NOMO-1 treated with DMSO at 0.1 percent for 48 hours (cell line): Measurements from ENCODE around the gene CREG2.
"Not testable (repeated sequence)": the region's sequence is repeated elsewhere in the genome, so short reads cannot be mapped to it uniquely, and the experiment has no call there.

Experiments
- DNase-seq: peaks from one replicate; lab custom pipeline; 2025; ENCODE audit not compliant: unreplicated experiment; lab: John Stamatoyannopoulos, UW

CREG2 gene

DNA sequence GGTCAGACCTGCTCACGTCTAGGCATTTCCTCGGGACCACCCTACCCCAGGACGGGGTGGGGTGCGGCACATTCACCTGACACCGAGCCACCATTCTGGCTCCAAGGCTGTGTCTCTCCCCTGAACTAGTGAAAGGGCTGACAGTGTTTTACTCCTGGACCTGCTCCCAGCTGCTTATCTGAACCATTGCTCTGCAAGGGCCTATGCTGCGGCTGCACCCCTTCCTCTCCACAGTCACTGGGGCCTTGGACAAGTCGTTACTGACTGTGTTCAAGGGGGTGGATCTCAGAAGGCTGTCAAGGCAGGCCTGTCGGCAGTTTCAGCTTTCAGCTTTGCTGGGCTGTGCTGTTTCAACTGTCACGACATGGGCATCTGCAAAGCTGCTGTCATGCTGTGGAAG is 11.7 kb downstream of the CREG2 start:
- DNase-seq, result no peak

DNA sequence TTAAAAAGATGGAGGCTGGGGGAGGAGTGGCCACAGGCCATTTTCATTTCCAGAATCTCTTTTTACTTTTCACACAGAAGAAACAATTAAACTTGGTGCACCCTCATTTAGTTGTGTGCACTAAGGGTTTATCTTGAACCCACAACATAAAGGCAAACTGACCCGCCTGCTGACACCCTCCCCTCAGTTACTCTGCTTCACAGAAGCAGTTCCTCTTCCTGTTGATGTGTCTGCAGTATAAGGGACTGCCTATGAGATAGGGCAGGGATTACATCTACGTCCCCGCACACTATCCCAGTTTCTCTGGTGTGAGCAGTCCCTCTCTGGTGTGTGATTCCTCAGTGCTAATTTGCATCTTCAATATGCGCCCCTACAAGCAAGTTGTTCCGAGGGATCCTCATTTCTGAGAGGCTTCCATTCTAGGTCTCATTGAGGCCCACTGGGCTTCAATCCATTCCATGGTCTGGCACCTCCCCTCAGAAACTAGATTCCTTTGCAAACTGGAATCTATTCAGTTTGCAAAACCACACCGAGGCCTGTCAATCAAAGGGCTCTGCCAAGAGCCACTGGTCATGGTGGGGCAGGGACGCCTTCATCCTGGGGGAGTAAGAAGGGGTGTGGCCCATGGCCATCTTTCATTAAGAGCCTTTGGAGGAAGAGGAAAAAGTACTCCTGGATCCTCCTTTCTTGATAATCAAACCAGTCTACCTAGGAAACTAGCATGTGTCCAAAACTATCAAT is 12.3 kb downstream of the CREG2 start:
- no peak for DNase-seq

DNA sequence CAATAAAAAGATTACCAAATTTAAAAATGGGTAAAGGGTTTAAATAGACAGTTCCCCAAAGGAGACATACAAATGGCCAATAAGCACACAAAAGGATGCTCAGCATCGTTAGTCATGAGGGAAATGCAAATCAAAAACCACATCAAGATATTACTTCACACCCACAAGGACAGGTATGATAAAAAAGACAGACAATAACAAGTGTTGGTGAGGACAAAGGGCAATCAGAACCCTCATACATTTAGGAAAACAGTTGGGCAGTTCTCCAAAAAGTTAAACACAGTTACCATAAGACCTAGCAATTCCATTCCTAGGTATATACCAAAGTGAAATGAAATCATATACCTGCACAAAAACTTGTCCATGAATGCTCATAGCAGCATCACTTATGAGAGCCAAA is 14.5 kb downstream of the CREG2 start:
- no peak for DNase-seq

DNA sequence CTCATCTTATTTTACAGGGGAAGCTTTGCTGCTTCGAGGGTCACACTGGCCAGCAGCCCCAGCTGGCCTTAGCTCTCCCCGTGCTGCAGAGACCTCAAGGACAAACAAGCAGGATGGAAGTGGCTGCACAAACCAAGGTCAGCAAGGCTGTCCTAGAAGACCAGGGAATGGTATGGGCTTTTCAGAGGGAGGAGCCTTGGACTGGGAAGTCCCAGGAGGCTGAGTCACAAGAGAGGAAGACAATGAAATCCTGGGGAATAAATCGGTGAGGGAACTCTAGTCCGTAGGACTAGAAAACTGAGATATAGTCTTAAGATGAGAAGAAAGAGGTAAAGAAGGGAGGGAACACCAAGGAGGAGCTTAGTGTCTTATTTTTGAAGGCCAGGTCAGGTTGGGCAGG is 15.7 kb downstream of the CREG2 start:
- DNase-seq, result no peak

DNA sequence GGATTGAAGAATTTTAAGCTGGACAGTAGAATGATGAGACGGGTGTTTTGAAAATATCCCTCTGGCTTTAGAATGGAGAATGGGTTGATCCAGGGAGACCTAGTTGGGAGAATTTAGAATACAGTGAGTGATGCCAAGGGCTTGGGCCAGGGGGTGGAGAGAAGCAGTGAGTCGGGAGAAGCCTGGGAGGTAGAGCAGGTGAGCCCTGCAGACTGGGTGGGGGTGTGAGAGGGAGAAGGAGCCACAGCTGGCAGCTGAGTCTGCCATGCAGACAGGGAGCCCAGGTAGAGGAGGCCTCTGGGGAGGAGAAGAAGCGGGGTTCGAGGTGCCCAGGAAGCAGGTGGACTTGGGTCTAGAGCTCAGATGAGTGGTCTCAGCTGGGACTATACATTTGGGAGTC is 18.2 kb downstream of the CREG2 start:
- no peak for DNase-seq

DNA sequence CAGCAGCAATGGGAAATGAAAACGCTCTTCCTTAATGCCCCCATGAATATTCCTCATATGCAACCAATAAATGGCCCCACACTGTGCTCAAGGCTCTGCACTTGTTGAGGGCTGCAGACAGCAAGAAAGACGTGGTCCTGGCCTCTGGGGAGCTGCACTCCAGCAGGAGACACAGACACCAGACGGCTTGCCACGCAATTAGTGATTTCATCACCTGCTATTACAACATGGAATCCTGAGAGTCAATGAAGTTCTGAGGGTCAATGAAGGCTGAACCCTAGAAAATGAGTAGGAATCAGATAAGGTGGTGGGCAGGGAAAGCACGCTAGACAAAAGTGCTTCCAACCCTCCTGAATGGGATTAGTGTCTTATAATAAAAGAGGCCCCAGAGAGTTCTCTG is 18.9 kb downstream of the CREG2 start:
- DNase-seq, result peak; percentile 42

DNA sequence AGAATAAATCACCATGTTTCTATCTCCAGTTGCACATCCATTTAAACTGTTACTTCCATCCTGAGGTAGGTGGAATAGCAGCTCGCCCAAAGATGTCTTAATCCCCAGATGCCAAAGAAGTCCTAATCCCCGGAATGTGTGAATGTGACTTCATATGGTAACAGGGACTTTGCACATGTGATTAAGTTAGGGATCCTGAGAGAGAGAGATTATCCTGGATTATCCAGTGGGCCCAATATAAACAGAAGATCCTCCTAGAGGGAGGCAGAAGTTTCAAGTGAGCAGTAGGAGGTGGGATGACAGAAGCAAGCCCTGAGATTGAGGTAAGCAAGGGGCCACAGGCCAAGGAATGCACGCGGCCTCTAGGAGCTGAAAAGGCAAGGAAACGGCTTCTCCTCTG is 19.8 kb downstream of the CREG2 start:
- no peak for DNase-seq

DNA sequence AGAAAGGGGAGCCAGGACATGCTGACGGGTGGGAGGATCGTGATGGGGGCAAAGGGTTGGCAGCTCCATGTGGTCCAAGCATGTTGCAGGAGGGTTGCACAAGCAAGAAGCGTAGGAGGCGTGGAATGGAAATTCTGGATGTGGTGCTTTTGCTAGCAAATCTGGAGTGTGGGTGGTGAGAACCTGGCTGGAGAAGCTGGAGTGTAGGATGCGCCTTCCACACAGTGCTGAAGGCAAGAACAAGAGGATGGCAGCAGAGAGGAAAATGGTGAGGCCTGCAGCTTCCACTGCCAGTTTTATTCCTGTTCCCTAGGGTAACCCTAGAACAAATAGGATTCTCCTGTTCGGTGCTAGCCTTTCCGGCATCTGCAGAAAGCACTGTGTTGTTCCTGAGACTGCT is 22.4 kb downstream of the CREG2 start:
- DNase-seq, result no peak

DNA sequence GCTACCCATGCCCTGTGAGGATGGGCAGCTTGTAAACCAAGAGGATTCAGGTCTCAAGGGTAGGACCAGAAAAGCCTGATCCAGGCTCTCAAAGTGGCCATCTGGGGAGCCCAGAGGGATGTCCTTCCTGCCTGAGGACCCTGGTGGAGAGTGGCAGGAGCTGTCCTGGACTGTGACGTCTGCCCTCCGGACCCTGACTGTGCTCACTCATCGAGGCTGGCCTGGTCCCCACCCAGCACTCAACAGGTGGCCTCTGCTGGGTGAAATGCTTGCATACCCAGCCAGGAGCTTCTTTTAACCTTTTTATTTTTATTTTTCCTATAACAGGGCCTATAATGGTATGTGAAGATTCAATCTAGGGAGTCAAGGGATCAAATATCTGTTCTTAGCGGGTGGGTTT is 24.5 kb downstream of the CREG2 start:
- no peak for DNase-seq

DNA sequence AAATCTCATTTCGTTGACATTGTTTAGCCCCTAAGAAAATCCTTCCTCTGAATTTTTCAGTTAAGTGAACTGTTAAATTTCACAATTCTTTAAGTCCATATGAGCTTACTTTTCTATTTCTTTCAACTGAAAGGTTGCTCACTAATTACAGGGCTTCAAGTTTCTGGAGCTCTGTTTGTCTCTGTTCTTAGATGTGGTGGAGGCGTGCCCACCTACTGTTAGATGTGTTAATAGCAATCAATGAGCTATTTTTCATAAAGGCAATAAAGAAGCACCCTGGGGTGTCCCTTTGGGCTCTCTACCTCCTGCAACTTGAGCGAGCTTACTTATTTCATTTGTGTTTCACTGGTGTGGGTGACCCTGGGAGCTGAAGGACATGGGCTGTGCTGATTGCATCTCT is 25.0 kb downstream of the CREG2 start:
- DNase-seq, result no peak

- DNase-seq, result peak; percentile 31
Measured at GRCh38 chr2:101361522-101361921, 25.8 kb downstream of the CREG2 start.

DNA sequence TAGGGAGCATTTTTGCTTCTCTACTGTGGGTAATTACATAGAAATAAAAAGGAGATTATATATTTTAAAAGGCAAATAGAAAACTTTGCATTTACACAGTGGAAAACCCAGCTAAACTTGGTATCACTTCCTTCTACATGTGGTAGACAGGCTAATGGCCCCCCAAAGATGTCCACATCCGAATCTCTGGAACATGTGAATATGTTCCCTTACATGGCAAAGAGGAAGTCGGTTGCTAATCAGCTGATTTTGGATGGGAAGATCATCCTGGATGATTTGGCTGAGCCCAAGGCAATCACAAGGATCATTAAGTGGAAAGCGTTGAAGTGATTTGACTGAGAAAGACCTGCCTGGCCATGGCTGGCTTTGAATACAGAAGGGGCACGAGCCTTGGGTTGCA is 26.2 kb downstream of the CREG2 start:
- peak; percentile 60 for DNase-seq

DNA sequence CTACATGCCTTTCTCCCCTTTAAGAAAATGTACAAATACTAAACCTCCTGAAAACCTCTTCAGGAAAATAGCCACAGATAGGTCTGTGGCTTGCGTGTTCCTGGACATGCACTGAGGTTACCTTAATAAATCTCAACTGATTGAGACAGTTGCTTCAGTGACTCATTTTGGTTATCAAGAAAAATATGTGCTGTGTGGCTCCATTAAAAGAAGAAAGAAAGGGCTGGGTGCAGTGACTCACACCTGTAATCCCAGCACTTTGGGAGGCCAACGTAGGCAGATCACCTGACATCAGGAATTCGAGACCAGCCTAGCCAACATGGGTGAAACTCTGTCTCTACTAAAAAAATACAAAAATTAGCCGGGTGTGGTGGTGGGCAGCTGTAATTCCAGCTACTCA is 27.1 kb downstream of the CREG2 start:
- no peak for DNase-seq

- DNase-seq, result no peak
Measured at GRCh38 chr2:101359410-101359954, 27.8 kb downstream of the CREG2 start.

DNA sequence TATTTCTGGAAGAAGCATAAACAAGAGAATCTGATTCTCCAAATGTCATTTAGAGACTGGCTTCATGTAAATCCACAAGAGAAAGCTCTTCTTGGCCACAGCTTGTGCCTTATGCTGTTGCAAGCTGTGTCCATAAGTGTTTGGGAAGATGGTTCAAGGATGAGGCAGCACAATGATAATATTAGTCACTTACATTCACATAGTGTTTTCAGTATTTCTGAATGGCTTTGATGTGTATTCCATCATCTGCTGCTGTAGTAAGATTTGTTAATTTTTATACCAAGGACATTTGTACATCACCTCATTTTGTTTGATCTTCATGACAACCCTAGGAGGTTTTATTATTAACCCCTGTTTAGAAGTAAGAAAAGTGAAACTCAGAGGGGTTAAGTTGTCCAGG is 29.9 kb downstream of the CREG2 start:
- no peak for DNase-seq

DNA sequence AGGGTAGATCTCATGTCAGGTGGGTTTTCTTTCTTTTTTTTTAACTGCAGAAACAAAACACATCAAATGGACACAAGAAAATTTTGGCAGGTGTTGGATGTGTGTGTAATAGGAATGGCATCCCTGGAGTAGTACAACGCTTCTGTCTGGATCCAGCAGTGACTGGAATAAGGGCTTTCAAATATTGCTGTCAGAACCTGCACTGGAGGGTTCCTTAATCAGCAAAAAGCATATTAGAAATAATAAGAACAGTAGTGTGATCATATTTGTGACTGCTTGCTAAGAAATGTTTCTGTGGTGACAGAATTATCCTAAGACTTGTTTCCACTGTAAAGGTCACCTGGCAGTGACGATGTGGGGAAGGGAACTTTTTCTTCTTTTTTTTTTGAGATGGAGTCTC is 30.8 kb downstream of the CREG2 start:
- DNase-seq, result no peak

GRCh38 chr2:101356055-101356454 is 31.2 kb downstream of the CREG2 start:
- no peak for DNase-seq

GRCh38 chr2:101355401-101356054 is 31.8 kb downstream of the CREG2 start:
- DNase-seq, result no peak

GRCh38 chr2:101354420-101355311 is 32.6 kb downstream of the CREG2 start:
- no peak for DNase-seq

GRCh38 chr2:101352631-101353030 is 34.7 kb downstream of the CREG2 start:
- not testable (repeated sequence) for DNase-seq

DNA sequence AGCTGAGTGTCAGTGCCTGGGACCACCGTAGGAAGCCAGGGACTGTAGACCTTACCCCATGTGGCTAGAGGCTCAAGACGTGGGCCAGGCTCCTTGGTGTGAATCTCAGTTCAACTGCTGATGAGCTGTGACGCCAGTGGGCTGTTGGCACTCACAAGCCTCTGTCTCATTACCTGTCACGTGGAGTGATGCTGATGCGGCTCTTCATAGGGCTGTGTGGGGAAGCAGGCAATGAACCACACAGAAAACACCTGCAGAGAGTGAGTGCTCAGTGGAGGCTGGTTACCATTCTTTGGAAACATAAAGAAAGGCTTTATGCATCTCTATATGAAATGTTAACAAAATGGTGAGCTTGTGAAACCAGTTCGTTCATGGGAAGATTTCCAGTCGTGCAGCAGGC is 36.1 kb downstream of the CREG2 start:
- DNase-seq, result no peak
